Lung (tissue), 12 donors: ENCODE results near the gene ROCK2. TPM values are rescaled to one million over a fixed set of nuclear protein-coding genes. Genes with fewer than 3 reads are reported as not detected.

Source experiments
- ATAC-seq: fragments of 200-7000 bp; cut with Tn5 transposase; one replicate; pipeline ENCODE4 v1.9.1; 2020; ENCODE audit warnings: moderate number of reproducible peaks; ENCODE audit not compliant: insufficient read depth, low FRiP score
- DNase-seq, 3 donors: peaks; one replicate each; pipeline ENCODE4 v3.0.0-alpha.2; 2013 to 2017
- H3K27ac ChIP-seq, 2 donors: one replicate each; pipeline ENCODE4 v1.5.1; 2013; ENCODE audit warnings: mild to moderate bottlenecking in 2 of 2, moderate library complexity in 2 of 2, control low read depth in 1 of 2, inconsistent platforms in 1 of 2, low read depth in 1 of 2, low read length in 1 of 2
- H3K27me3 ChIP-seq, 3 donors: one replicate each; pipeline ENCODE4 v1.5.1; 2013; ENCODE audit warnings: low read length in 2 of 3; ENCODE audit not compliant: control insufficient read depth in 3 of 3, insufficient read depth in 3 of 3
- H3K36me3 ChIP-seq, 4 donors: one replicate each; pipeline ENCODE4 v1.5.1; 2013; ENCODE audit warnings: low read length in 4 of 4, mild to moderate bottlenecking in 1 of 4, moderate library complexity in 1 of 4; ENCODE audit not compliant: control insufficient read depth in 4 of 4, insufficient read depth in 4 of 4
- H3K4me1 ChIP-seq, 5 donors: one replicate each; pipeline ENCODE4 v1.5.1; 2013; ENCODE audit warnings: low read length in 5 of 5, mild to moderate bottlenecking in 2 of 5, moderate library complexity in 1 of 5; ENCODE audit not compliant: control insufficient read depth in 5 of 5, insufficient read depth in 5 of 5
- H3K4me3 ChIP-seq: one replicate; pipeline ENCODE4 v1.5.1; 2013; ENCODE audit warnings: mild to moderate bottlenecking, control low read depth, moderate library complexity
- H3K9ac ChIP-seq, 2 donors: one replicate each; pipeline ENCODE4 v1.5.1; 2013; ENCODE audit warnings: low read length in 2 of 2, control low read depth in 1 of 2; ENCODE audit not compliant: insufficient read depth in 1 of 2
- H3K9me3 ChIP-seq, 4 donors: one replicate each; pipeline ENCODE4 v1.5.1; 2013; ENCODE audit warnings: low read length in 3 of 4, mild to moderate bottlenecking in 1 of 4, moderate library complexity in 1 of 4; ENCODE audit not compliant: control insufficient read depth in 4 of 4, insufficient read depth in 3 of 4
- CTCF ChIP-seq: IDR thresholded peaks from 2 replicates; pipeline ENCODE4 v1.5.1; 2012; ENCODE audit warnings: mild to moderate bottlenecking; ENCODE audit errors: control extremely low read depth, extremely low read depth
- whole genome bisulfite sequencing, 2 donors: extraction: QIAGEN DNeasy Blood & Tissue Kit; methylation state at CpG; one replicate each; pipeline ENCODE4 v1.1.7; 2013; 5-methylcytosine and 5-hydroxymethylcytosine counted together
- polyA plus RNA-seq, 2 donors: library from polyadenylated mRNA; stranded (reverse); fragments of 200-250 nt; gene quantifications; one replicate each; pipeline ENCODE4 v1.2.1, GENCODE V29; 2013
- total RNA-seq, 2 donors: library from RNA; depleted of rRNA in 1 of 2; stranded (reverse); fragments of >200 nt in 1 of 2; gene quantifications; one replicate each; pipeline ENCODE4 v1.2.1, GENCODE V29; 2014 to 2021
- donor health status: control.
- donor health status: control.
- donor health status: Bipolar disorder and iron deficiency.
- donor health status: healthy.
- donor health status: DM: yes; HTN: yes; CAD: no.

The ROCK2 gene
- total and polyA plus RNA-seq, 4 donors = 8.0 to 103 (median 28.7) TPM

DNA sequence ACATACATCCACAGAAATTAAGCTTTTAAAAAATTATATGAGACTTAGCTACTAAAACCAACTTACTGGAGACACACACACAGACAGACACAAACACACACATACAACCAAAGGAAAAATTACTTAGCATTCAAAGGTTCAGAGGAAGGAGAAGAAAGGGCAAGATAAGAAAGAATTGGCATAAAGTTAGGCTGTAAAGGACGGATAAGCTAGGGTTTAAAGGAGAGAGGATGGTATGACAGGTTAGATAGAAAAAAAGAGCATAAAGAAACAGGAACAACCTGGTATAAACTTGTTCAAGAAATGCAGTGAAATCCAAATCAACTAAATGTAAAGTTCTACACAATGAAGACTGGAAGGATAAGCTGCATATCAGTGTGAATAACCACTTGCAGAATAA, 115.7 kb downstream of the ROCK2 start:
- ATAC-seq (no peak), DNase-seq (no peak)
- H3K4me1 ChIP-seq = peaks cover 0 to 12% (median 0%) of the 10 kb centered on the region in 5 donors
- H3K9ac ChIP-seq = no peak overlapping the region
- no peak overlapping the region for H3K4me3 ChIP-seq
- H3K9me3 ChIP-seq = no peaks in the 10 kb centered on the region
- no peak overlapping the region for H3K27ac ChIP-seq
- TF ChIP-seq CTCF = no peak
- H3K27me3 ChIP-seq = no peaks in the 10 kb centered on the region
- H3K36me3 ChIP-seq = peaks cover 0 to 4% (median 1%) of the 10 kb centered on the region in 4 donors
- WGBS, 2 donors = 64 to 68% methylated on average over 1 of the region's 1 CpG

GRCh38 chr2:11227595-11227994, 116.8 kb downstream of the ROCK2 start:
- no peak for TF ChIP-seq CTCF
- Histone ChIP-seq H3K4me1 (peaks cover 0 to 12% (median 0%) of the 10 kb centered on the region in 5 donors), H3K9me3 (no peaks in the 10 kb centered on the region), H3K27ac (no peak overlapping the region), H3K27me3 (no peaks in the 10 kb centered on the region), H3K4me3 (no peak overlapping the region), H3K36me3 (peaks cover 0 to 4% (median 1%) of the 10 kb centered on the region in 4 donors), H3K9ac (no peak overlapping the region)
- DNase-seq (no peak), ATAC-seq (no peak)

GRCh38 chr2:11224887-11225286, 119.5 kb downstream of the ROCK2 start:
- H3K36me3 ChIP-seq = peaks cover 0 to 12% (median 5%) of the 10 kb centered on the region in 4 donors
- no peak overlapping the region for H3K27ac ChIP-seq
- TF ChIP-seq CTCF = no peak
- no peak overlapping the region for H3K4me3 ChIP-seq
- H3K4me1 ChIP-seq = peaks cover 0 to 9% (median 0%) of the 10 kb centered on the region in 5 donors
- ATAC-seq = no peak
- no peaks in the 10 kb centered on the region for H3K9me3 ChIP-seq
- no peaks in the 10 kb centered on the region for H3K27me3 ChIP-seq
- DNase-seq = no peak
- no peak overlapping the region for H3K9ac ChIP-seq

- ATAC-seq = no peak
- no peaks in the 10 kb centered on the region for H3K9me3 ChIP-seq
- 94% methylated on average over 5 of the region's 5 CpGs for WGBS, 2 donors
Observed at GRCh38 chr2:11222845-11223244, 121.6 kb downstream of the ROCK2 start.

More at GRCh38 chr2:11222845-11223244, 121.6 kb downstream of the ROCK2 start:
- H3K4me1 ChIP-seq = peaks cover 0 to 4% (median 0%) of the 10 kb centered on the region in 5 donors
- no peak overlapping the region for H3K9ac ChIP-seq
- no peak for TF ChIP-seq CTCF
- no peaks in the 10 kb centered on the region for H3K27me3 ChIP-seq
- H3K36me3 ChIP-seq = peaks cover 0 to 20% (median 6%) of the 10 kb centered on the region in 4 donors
- no peak overlapping the region for H3K27ac ChIP-seq
- no peak overlapping the region for H3K4me3 ChIP-seq
- DNase-seq = no peak
